Fibroblast of villous mesenchyme (primary cell): ENCODE results near the gene SLC38A9. TPM values are rescaled to one million over a fixed set of nuclear protein-coding genes. Genes with fewer than 3 reads are reported as not detected.

Experiments used
- DNase-seq: peaks from one replicate; pipeline ENCODE4 v3.0.0-alpha.2; 2010; ENCODE audit warnings: low read depth
- H3K4me3 ChIP-seq: 2 replicates; pipeline ENCODE4 v1.5.1; 2011; ENCODE audit warnings: low read depth, mild to moderate bottlenecking, low read length
- total RNA-seq: library from RNA; depleted of rRNA; stranded (reverse); fragments of >200 nt; gene quantifications from 2 replicates; pipeline ENCODE4 v1.2.3, GENCODE V29; 2012
- TF ChIP-seq, protein P1 (sequence below): IDR thresholded peaks from 2 replicates; pipeline ENCODE4 v1.5.1; 2012; ENCODE audit warnings: low read depth, mild to moderate bottlenecking, low read length; ENCODE audit not compliant: insufficient read depth

SLC38A9 gene
- total RNA-seq, 1 donor, result 52.7 TPM

DNA sequence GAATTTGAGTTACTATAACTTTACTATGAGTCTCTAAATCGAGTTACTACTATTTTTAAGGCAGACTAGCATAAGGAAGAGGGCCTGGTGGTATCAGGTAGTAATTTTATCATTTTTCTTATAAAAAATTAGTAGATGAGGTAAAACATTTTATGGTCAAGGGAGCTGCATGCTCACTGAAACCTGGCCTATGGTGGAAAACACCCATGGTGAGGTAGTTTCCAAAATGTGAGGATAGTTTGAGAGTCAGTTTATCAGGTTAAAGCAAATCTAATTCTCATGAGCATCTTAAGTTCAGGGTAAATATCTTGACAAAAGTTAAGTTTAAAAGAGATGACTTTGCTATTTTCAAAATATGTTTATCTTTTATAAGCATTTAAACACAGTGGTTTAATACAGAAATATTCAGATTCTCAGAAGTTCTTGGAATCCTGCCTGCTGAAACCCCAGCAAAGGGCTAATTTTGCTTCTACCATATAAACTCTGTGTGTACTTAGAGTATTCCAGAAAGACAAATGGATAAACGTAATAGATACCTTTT lies 35.7 kb upstream of the SLC38A9 start:
- no peak for DNase-seq
- no peak overlapping the region for H3K4me3 ChIP-seq
- TF ChIP-seq, protein P1, sequence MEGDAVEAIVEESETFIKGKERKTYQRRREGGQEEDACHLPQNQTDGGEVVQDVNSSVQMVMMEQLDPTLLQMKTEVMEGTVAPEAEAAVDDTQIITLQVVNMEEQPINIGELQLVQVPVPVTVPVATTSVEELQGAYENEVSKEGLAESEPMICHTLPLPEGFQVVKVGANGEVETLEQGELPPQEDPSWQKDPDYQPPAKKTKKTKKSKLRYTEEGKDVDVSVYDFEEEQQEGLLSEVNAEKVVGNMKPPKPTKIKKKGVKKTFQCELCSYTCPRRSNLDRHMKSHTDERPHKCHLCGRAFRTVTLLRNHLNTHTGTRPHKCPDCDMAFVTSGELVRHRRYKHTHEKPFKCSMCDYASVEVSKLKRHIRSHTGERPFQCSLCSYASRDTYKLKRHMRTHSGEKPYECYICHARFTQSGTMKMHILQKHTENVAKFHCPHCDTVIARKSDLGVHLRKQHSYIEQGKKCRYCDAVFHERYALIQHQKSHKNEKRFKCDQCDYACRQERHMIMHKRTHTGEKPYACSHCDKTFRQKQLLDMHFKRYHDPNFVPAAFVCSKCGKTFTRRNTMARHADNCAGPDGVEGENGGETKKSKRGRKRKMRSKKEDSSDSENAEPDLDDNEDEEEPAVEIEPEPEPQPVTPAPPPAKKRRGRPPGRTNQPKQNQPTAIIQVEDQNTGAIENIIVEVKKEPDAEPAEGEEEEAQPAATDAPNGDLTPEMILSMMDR, result no peak

DNA sequence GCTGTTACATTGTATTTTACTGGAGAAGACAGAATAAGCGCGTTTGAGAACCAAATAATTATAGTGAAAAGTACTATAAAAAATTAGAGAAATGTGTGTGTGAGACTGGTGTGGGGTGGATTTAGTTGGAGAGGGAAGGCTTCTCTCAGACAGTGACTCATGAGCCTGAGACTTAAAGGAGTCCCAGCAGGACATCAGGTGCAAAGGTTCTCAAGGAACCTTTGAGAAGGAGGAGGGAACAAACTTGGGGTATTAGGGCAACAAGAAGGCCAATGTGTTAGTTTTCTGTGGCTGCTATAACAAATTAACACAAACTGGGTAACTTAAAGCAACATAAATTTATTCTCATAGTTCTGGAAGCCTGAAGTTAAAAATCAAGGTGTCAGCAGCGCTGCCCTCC lies 30.7 kb upstream of the SLC38A9 start:
- TF ChIP-seq, protein P1, result no peak
- no peak overlapping the region for H3K4me3 ChIP-seq
- DNase-seq, result no peak

DNA sequence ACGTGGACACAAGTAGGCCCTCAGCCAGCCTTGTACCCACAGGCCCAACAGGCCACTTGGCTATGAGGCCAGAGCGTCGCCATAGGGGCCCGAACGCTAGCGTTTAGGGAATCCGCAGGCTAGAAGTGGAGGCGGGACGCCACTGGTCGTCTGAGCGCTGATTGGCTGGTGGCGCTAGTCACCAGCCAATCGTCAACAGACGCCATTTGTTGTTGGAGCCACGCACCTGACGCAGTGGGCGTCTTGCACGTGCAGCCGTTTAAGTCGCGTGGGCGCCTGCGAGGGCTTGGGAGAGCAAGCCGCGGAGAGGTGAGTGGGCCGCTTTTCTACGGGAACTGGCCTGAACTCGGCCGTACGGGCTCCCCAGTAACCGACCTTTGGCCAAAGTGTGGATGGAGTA lies 25.7 kb upstream of the SLC38A9 start, which contains the start of gene DDX4:
Gene DDX4, plus strand, starts transcription at position 269 of the 400 bp plus-strand sequence. CDS start 903 bp downstream, outside the sequence.
- TF ChIP-seq, protein P1, result no peak
- no peak within 1 kb of the TSS for H3K4me3 ChIP-seq
- no peak for DNase-seq

DNA sequence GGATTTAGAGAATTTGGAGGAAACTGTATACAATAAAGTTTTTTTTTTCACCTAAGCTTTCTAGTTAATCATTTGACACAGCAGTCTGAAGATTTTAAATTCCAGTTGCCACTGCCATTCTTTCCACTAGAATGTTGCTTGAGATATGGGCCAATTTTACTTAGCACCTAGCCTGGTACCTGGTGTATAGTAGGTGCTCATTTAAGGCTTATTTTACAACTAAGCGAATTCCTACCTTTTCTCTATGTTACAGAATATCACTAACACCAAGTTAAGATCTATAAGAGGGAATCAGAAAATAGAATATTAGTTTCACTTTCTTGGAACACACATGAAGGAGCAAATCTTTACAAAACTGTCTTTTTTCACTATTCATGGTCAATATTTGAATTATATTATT lies 22.5 kb upstream of the SLC38A9 start:
- TF ChIP-seq, protein P1, result no peak
- DNase-seq, result no peak

DNA sequence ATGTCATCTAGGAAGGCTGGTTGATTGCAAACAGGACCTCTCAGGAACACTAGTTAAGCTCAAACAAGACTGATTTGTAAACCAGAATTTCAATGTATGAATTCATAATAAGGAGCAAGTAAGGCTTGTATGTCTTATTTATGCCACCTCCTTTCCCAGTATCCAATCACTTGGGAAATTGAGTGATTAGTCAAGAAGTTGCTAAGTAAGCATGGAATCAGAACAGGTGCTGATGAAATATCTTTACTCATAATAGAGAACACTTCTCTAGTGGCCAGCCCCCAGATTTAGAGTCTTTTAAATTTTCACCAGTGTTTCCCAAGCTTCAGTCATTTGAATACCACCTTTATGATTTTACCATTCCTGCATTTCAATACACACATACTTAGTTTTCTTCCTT lies 20.5 kb upstream of the SLC38A9 start:
- TF ChIP-seq, protein P1, result no peak
- no peak overlapping the region for H3K4me3 ChIP-seq
- DNase-seq, result no peak

More for the DNA sequence above, 22.5 kb upstream of the SLC38A9 start:
- no peak overlapping the region for H3K4me3 ChIP-seq

DNA sequence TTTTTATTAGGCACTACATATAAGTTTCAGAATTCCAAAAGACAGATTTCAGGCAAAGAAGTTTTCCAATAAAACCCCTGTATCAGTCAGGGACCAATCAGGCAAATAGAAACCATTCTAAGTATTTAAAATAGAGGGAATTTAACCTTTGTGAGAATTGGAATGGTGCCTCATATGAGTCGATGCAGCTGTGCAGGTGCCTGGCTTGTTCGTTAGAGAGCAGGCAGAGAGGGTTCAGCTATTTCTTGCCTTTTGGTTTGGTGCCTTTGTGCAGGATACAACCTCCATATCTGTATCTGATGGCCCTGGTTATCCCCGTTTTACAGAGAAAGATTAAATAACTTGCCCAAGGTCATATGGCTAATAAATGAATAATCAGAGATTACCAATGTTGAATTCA lies 19.7 kb upstream of the SLC38A9 start:
- no peak overlapping the region for H3K4me3 ChIP-seq
- TF ChIP-seq, protein P1, result no peak
- DNase-seq, result no peak

DNA sequence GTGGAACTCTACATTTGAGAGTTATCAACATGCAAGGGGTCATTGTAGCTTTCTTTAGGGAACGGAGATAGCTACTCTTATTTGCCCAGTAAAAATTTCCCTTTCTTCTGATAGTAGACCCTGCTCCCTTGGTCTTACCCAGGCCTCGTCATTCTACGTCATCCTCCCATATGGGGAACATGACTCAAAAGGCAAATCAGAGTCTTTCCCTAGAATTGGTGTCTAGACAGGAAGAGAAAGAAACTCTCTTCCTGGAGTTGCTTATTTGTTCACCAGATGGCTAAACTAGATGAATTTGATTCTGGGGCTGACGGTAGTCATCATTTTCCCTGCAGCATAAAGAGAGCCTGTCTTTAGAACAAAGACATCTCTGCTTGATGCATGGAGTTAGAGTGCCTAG lies 12.2 kb upstream of the SLC38A9 start:
- TF ChIP-seq, protein P1, result no peak
- H3K4me3 ChIP-seq, result no peak overlapping the region
- DNase-seq, result no peak
